Femur (tissue), 1 donor: ENCODE data around the gene PPM1A.

Experiments used
- DNase-seq: peaks from one replicate; pipeline ENCODE4 v3.0.0-alpha.2; 2017

Gene PPM1A

DNA sequence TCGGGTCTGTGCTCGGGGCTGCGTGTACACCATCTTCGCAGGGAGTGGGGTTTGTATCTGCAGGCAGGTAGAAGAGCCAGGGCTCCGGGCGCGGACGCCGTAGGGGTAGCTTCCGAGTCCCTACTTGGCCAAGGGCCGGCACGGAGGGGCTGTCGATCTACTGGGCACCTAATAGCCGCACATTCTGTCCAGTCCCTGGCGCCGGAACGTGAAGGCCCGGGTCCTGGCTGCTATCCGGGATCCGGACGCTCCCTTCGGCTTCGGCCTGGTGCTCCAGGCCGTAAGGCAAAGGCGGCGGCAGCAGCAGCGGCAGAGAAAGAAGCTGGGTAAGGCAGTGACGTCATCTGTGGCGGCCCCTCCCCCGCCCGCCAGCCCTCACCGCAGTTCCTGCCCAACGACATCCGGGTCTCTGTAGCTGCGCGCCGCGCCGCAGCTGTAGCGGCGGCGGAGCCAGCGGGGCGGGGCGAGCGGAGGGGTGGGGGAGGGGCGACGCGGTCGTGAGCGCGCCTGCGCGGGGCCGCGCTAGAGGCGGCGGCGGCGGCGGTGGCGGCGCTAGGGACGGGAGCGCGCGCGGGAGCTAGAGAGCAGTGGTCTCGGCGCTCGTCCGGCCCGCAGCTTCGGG is at the start of gene PPM1A:
Gene PPM1A, plus strand, starts transcription at position 525 of the 622 bp plus-strand sequence. CDS start 33,483 bp downstream, outside the sequence.
- peak; percentile 97 for DNase-seq

DNA sequence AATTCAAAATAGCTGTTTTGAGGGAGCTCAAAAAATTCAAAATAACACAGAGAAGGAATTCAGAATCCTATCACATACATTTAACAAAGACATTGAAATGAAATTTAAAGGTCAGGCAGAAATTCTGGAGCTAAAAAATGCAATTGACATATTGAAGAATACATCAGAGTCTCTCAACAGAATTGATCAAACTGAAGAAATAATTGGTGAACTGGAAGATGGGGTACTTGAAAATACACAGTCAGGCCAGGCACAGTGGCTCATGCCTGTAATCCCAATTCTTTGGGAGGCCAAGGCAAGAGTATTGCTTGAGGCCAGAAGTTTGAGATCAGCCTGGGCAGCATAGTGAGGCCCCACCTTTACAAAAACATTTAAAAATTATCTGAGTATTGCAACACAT is 49.7 kb upstream of the PPM1A start:
- no peak for DNase-seq

DNA sequence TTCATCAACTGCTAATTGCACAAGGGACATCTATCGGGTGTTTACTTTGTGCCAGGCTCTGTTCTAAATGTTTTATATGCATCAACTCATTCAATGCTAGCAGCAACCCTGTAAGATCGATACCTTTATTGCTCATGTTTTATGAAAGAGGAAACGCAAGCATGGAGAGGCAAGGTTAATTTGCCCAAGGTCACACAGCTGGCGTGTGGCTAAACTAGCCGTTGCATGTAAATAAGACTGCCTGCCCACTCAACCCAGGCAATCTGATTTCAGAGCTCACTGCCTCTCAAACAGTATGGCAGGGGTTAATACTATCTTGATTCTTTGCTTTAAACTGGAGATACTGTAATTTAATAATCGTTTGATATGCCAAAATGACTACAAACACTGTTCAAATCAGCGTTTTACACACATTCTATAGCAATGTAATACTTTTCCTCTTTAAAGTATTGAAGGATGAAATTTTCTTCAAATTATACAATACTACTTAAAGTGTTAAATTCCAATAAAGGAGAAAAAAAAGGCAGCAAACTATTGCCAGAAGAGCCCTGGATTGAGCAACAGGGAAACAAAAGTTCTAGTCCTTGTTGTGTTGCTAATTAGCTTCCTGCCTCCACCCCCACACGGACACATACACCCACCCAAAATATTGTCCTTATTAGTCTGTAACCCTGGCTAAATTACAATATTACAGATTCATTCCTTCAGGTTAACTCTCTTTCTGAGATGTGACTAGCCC is 44.7 kb upstream of the PPM1A start:
- no peak for DNase-seq

DNA sequence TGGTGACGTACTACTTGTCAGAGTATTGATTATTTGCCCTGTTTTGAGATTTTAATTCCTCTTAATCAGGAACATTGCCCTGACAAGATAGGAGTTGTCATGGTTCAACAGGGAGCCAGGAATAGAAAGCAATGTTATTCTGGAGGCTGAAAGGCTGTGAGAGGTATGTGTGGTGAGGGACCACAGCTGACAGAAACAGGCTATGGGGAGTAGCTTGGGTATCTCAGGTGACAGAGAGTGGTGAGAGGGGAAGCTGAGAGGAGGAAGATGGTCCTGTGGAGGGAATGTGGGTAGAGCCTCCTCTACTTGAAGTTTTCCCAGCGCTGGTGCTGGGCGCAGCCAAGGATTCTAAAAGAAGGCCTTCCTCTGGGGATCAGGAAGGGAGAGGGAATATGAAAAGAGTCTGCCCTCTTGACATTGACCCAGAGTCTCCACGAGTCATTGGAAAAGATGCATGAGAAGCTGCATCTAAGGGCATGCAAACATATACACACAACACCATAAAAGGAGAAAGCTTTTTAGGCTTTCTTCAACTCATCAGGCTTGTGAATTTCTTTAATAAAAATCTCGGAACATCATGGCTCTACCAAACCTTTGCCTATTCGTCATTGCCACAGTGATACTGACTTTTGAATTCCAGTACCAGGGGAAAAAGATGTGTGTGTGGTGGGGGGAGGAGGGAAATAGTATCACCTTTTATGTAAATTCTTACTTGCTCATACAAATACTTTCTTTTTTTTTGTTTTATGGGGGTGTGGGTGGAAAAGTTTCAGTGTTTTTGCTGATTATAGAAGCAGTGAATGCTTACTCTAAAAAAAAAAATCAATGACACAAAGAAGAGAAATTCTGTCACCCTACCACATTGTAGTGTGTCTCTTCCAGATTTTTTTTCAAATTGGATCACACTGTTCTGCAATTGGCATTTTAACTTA is 43.9 kb upstream of the PPM1A start:
- no peak for DNase-seq

DNA sequence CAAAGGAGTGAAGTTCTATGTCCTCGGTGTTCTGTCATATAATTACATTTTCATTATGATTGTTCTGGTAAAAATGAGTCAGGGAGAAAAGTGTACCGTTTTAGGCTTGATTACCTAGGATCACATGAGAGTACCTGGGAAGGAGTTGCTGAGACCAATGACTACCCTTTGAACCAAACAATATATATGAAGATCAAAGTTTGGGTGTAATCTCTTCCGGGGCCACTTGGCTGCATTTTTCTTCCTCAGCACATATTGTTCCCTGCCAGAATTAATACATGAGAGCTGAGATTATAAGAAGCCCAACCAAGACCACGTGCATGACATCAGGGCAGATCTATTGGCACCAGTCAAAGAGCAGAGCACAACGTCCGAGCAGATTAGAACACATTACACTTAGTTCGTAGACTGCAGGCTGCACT is 42.8 kb upstream of the PPM1A start:
- DNase-seq, result no peak

DNA sequence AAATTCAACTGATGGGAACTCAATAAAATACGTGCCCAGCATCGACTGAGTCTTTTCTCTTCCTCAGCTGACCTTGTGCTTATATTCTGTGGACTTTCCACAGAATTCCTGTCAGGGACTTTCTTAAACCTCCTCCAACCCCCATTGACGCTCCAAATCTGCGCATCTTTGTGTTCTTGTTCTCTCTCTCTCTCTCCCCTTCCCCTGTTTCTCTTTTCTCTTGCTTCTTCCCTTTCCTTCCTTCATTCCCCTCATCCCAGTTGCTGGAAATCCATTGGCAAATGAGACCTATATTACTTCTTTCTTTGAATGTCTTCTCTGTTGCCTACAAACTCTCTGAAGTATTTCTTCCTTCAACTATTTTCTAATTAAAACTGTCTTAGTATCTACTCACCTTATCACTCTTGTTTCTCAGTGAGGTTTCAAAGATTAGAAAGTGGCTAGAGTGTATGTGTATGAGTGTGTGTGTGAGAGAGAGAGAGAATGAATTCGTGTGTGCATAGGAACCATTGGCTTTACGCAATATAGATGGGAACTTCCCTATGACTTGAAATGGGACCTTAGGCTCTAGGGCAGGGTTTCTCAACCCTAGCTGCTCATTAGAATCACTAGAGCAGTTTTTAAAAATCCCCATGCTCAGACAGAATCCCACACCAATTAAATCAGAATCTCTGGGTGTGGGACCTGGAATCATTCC is 42.0 kb upstream of the PPM1A start:
- DNase-seq, result no peak

DNA sequence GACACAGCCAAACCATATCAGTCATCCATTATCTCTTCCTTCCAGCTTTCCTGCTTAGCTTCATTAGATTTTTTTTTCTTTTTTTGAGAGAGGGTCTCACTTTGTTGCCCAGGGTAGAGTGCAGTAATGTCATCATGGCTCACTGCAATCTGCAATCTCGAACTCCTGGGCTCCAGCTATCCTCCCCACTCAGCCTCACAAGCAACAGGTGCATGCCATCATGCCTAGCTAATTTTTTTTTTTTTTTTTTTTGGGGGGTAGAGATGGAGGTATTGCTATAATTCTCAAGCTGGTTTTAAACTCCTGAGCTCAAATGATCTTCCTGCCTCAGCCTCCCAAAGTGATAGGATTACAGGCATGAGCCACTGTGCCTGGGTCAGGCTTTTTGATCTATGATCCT is 38.3 kb upstream of the PPM1A start:
- DNase-seq, result no peak

DNA sequence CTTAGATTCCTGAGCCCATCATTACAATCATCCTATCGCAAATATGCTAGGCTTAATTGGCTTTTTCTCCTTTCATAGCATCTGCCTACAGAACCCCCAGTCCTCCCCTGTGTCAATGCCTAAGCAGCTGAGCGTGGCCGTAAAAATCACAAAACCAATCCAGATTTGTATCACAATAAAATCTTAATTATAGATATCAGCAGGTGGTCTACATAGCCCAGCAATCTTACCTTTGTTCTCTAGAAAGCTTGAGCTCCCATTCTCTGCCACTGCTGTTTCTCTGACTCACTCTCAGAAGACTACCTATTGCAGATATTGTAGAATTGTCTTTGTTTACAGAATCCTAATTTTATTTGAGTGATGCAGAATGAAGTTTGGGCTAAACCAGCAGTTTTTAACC is 37.9 kb upstream of the PPM1A start:
- DNase-seq, result no peak

DNA sequence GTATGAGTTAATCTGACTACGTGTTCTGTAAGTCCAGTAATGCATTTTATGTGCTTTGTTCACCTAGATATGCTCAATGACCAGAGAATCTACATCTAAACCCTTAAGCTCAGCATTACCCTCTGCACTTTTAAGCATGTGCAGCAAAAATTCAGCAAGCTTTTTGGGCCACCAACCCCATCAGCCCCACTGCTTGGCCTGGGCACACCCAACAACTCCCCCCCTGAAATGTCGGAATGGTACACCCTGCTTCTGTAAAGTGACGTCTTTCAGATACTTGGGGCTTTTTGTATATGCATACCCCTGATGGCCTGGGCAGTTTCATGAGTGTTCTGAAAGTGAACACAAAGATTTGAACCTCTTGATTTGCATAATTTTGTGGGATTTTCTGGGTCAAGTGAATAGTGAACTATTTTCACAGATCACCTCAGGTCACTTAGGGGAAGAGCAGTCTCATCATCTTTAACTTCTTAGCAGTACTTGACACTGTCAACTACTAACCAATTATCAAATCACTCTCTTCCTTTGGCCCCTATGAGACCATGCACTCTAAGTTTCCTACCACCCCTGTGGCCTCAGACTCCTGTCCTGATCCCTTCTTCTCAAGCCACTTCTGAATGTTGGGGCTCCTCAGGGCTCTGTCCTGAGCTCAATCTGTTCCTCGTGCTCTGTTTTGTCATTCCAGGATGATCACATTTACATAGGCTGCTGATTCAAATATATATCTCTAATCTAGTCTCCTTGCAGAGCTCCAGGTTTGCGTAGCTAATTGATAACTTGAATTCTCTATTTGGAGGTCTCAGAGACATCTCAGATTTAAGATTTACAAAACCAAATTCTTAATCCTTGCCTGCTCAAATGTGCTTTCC is 36.3 kb upstream of the PPM1A start:
- no peak for DNase-seq

DNA sequence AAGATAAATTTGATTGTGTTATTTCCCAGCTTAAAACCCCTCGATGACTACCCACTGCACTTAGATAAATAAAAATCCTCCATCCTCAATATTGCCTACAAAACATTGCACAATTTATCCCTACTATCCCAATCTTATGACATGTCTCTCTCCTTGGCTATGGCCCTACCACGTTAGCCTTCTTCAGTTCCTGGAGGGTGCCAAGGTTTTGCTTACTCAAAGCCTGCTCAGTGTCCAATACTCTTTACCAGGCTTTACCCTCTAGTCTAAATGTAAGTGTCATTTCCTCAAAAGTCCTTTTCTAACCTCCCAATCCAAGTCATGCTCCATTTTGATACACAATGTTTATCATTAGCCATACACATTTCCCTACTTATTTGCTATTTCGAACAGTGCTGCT is 35.0 kb upstream of the PPM1A start:
- DNase-seq, result no peak

DNA sequence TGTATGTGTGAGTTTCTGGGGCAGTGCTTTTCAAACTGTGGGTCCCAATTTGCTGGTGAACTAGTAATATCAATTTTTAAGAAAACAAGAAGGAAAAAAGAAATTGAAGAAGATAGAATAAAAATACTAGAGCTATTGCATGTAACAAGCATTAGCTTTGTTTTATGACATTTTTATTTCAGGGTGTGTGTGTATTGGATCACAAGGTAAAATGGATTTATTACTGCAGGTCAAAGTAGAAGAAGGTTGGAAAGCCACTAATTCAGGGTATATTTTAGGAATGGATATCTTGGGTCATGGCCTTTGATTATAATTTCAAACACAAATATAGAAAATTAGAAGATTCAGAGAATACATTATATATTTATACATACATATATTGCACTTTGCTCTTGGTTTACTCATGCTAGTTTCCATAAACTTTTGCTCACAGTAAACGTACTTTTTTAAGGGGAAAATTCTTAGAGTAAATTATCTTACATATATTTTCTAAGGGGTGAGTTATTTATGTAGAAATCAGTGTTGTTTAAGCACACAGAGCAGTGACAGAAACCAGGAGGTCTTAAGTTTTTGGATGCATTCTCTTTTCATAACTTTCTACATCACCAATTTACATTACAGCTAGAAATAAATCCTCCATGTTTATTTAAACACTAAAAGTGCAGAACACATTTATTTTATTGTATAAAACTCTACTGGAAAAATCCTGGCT is 34.5 kb upstream of the PPM1A start:
- no peak for DNase-seq

DNA sequence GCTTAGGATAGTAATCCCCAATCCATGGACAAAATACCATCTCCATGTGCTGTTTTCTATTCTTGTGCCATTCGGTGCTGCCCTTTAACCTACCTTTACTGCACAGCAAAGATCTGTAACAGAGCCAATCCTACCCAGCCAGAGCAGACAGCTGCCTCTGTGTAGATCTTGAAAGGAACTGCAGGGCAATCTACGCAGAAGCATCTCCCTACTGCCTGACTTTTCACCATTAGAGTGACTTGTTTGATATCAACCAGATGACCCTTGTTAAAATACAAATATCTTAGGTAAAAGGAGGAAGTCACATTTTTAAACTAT is 33.9 kb upstream of the PPM1A start:
- DNase-seq, result no peak

DNA sequence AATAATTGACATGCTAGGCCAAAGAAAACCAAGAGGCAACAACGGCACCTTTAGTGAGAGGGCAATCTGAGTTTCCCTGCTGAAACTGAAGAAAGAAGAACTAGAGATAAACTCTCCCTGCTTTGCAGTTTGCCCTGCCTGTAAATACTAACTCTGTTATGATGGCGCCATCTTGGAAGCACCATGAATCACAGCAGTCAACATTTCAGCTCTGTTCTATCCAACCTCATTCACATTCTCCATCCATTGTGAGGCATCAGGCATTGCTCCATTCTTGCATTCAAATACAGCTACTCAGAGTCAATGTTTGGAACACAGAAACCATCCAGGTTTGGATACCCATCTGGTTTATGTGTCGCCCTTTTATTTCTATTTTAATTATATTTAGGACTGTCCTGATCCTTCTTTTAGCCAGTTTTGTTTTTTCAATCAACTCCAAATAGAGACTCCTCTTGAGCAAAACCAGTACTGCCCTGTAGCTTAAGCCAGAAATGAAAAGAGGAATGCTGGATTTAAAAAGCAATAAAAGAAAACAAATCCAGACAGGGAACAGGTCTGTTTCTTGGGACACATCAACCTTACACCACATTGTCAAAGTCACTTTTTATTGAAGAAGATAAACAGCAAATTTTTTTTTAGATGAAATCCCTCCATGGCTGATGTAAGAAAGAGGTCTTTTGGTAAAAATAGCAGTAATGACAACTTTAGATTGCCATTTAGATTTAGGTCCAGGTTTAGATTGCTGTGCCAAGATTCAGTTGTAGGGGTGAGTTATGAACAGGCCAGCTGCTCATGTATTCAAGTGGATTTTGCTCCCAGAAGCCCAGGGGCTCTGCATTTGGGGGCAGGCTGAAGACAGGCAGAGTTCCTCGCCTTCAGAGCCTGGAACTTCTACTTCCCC is 33.3 kb upstream of the PPM1A start:
- no peak for DNase-seq

DNA sequence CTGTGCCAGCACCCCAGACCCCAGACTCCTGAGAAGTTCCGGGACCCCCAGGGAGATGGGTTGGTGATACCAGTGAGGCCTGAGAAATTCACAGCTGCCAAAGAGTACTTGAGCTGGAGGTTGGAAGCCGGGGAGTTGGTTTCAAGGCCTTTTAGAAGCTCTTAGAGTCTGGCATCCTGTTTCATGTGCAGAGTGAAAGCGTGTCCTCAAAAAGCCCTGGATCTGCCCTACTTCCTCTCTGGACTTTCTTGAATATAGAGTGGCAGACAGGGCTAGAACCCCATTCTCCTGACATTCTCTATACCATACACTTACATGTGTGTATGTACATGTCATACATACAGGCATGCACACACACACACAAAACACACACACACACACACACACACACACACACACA is 31.3 kb upstream of the PPM1A start:
- no peak for DNase-seq

DNA sequence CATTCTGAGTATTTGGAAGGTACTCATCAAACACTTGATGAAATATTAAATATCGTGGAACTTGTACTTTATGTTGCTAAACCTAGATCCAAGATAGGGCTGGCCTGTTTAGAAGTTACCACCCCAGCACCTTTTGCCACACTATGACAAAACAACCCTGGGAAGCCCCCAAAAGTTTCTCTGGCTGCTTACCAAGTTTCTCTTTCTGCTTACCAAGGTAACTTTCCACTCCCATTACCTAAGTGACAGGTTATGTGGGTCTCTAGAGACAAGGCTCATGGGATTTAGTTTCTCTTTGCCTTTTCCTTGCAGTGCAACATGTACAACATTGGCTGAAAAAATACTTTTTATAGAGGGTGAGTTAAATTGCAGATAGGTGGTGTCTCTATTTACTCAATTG is 28.9 kb upstream of the PPM1A start:
- DNase-seq, result no peak

DNA sequence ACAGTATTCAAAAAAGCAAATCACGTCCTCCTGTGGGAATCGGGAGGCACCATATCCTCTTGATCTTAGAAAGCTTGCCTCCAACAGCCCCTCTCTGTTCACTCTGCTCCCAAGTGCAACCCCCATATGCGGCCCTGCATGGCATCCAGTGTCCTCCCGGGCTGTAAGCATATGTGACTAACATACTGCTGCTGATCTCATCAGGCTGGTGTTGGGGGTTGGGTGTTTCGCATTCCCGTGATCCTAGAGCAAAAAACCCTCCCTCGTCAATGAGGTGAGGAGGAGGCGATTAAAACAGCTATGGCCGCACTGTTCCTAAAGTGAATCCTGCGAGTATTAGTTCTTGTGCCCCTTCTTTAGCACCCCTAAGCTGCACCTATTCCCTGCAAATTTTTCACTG is 28.1 kb upstream of the PPM1A start:
- DNase-seq, result no peak

DNA sequence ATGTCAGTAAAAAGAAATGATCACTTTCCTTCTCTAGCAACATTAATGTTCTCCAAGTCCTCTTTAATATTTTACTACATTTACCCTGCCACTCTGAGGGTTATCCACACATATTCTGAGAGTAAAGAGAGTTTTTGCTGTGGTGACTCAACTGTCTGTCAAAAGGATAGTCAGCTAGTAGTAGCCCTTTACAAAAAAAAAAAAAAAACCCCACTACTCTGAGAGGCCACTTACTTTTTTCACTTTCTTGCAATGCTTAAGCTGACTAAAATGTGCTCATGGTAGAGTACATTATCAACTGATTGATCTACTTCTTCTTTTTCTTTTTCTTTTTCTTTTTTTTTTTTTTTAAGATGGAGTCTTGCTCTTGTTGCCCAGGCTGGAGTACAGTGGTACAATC is 27.6 kb upstream of the PPM1A start:
- DNase-seq, result no peak

DNA sequence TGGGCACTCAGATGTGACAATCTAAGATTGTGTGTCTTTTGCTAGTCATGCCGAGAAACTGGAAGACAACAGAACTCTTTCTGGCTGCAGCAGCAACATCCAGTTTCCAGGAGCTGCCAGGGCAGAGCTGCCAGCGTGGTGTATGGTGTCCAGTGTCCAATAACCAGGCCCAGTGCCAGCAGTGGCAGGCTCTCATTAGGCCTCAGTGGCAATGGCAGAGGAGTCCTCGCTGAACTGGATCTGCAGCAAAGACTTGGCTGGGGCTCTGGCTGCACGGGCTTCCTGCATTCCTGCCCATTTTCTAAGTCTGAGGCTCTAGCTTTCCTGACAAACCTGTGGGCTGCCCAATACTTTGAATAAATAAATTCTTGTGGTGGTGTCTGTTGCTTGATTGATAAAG is 26.2 kb upstream of the PPM1A start:
- peak; percentile 67 for DNase-seq

DNA sequence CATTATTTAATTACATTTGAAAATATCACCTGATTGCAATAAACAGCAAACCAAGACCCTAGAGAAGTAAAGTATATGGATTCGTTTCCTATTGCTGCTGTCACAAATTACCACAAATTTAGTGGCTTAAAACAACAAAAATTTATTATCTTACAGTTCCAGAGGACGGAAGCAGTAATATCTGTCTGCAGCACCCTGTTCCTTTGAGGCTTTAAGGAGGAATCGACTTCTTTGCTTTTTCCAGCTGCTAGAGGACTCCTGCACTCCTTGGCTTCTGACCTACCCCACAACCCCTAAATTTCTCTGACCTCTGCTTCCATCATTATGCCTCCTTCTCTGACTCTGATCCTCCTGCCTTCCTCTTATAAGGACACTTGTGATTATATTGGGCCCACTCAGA is 23.8 kb upstream of the PPM1A start:
- DNase-seq, result no peak

DNA sequence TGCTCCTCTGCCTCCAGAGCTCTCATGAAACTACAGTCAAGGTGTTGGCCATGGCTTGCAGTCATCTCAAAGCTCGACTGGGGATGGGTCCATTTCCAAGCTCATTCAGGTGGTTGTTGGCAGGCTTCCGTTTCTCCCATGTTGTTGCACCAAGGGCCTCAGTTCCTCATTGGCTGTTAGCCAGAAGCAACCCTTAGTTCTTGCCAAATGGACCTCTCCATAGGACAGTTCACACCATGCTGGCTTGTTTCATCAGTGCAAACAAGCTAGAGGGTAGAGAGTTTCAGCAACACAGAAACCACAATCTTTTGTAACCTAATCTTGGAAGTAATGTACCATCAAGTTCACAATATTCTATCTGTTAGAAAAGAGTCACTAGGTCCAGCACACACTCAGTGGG is 22.7 kb upstream of the PPM1A start:
- no peak for DNase-seq

DNA sequence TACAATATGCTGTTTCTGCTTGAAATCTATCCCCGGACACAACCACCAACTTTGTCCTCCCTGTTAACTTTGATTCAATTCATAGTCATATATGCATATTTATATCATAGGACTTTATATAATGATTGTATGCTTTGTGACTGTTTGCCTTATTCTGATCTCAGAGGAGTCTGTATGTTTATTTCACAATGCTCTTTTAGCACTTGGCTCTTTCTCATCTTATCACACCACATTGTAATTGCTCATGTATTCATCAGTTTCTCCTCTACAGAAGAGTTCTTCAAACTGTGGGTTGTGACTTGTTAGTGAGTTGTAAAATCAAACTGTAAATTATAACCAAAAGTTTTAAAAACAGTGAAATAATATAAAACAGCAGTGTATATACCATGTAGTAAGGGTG is 21.7 kb upstream of the PPM1A start:
- DNase-seq, result no peak
